SK-N-SH treated with all-trans-retinoic acid at 6 μM for 48 hours (cell line): ENCODE measurements around the gene SLC5A5.

Experiments used
- ATAC-seq: fragments of 200-7000 bp; cut with Tn5 transposase; 3 replicates; pipeline ENCODE4 v1.9.1; 2020; ENCODE audit warnings: mild to moderate bottlenecking, moderate library complexity
- BACH2 ChIP-seq: fragments of 250-450 bp; sonication (Bioruptor Pico); IDR thresholded peaks from 2 replicates; pipeline ENCODE4 v1.9.0; 2021; ENCODE audit warnings: mild to moderate bottlenecking, borderline replicate concordance
- CSDC2 ChIP-seq: fragments of 250-450 bp; sonication (Bioruptor Pico); IDR thresholded peaks from 2 replicates; pipeline ENCODE4 v1.5.0; 2020; ENCODE audit warnings: mild to moderate bottlenecking, moderate library complexity
- GLIS3 ChIP-seq: fragments of 250-450 bp; sonication (Bioruptor Pico); IDR thresholded peaks from 2 replicates; pipeline ENCODE4 v1.5.0; 2020; ENCODE audit warnings: mild to moderate bottlenecking, moderate library complexity
- ISL1 ChIP-seq: fragments of 250-450 bp; sonication (Bioruptor Pico); IDR thresholded peaks from 2 replicates; pipeline ENCODE4 v2.1.2; 2022; ENCODE audit warnings: mild to moderate bottlenecking, moderate library complexity
- OSR1 ChIP-seq: fragments of 250-450 bp; sonication (Bioruptor Pico); IDR thresholded peaks from 2 replicates; pipeline ENCODE4 v1.8.0; 2022; ENCODE audit warnings: moderate library complexity, mild to moderate bottlenecking, inconsistent platforms
- PPARA ChIP-seq: fragments of 250-450 bp; sonication (Bioruptor Pico); IDR thresholded peaks from 2 replicates; pipeline ENCODE4 v1.5.0; 2020; ENCODE audit warnings: mild to moderate bottlenecking, borderline replicate concordance
- RARB ChIP-seq: fragments of 250-450 bp; sonication (Bioruptor Pico); IDR thresholded peaks from 2 replicates; pipeline ENCODE4 v1.8.0; 2021; ENCODE audit warnings: mild to moderate bottlenecking, moderate library complexity
- SNAI2 ChIP-seq: fragments of 250-450 bp; sonication (Bioruptor Pico); IDR thresholded peaks from 2 replicates; pipeline ENCODE4 v1.5.0; 2020; ENCODE audit warnings: mild to moderate bottlenecking, moderate library complexity
- TOX ChIP-seq: fragments of 250-450 bp; sonication (Bioruptor Pico); IDR thresholded peaks from 2 replicates; pipeline ENCODE4 v1.8.0; 2021; ENCODE audit warnings: mild to moderate bottlenecking, moderate library complexity, borderline replicate concordance
- ZC3H10 ChIP-seq: fragments of 250-450 bp; sonication (Bioruptor Pico); IDR thresholded peaks from 2 replicates; pipeline ENCODE4 v1.5.1; 2021; ENCODE audit warnings: mild to moderate bottlenecking, moderate library complexity
- ZFP3 ChIP-seq: fragments of 250-450 bp; sonication (Bioruptor Pico); IDR thresholded peaks from 2 replicates; pipeline ENCODE4 v1.5.0; 2020; ENCODE audit warnings: mild to moderate bottlenecking, moderate library complexity
- ZFP30 ChIP-seq: fragments of 450-650 bp; formaldehyde crosslinking; IDR thresholded peaks from 2 replicates; pipeline ENCODE4 v1.5.0; 2022; ENCODE audit warnings: mild to moderate bottlenecking, moderate library complexity
- ZNF565 ChIP-seq: fragments of 450-650 bp; formaldehyde crosslinking; conservative IDR thresholded peaks from 2 replicates; pipeline ENCODE4 v1.5.0; 2020; ENCODE audit warnings: low read depth, mild to moderate bottlenecking, moderate library complexity
- ZNF70 ChIP-seq: fragments of 450-650 bp; formaldehyde crosslinking; IDR thresholded peaks from 2 replicates; pipeline ENCODE4 v1.5.0; 2020; ENCODE audit warnings: mild to moderate bottlenecking, moderate library complexity
- ZNF8 ChIP-seq: fragments of 450-650 bp; formaldehyde crosslinking; IDR thresholded peaks from 2 replicates; pipeline ENCODE4 v1.5.0; 2020; ENCODE audit warnings: mild to moderate bottlenecking, moderate library complexity
- TF ChIP-seq, protein P1 (sequence below): fragments of 250-450 bp; sonication (Bioruptor Pico); IDR thresholded peaks from 2 replicates; pipeline ENCODE4 v1.8.0; 2020; ENCODE audit warnings: mild to moderate bottlenecking, moderate library complexity, borderline replicate concordance
- TF ChIP-seq, protein P2 (sequence below): fragments of 250-450 bp; sonication (Bioruptor Pico); IDR thresholded peaks from 2 replicates; pipeline ENCODE4 v1.5.1; 2020; ENCODE audit warnings: low read depth, mild to moderate bottlenecking, moderate library complexity
- TF ChIP-seq, protein P3 (sequence below): fragments of 250-450 bp; sonication (Bioruptor Pico); IDR thresholded peaks from 2 replicates; pipeline ENCODE4 v1.5.0; 2020; ENCODE audit warnings: mild to moderate bottlenecking, moderate library complexity
- TF ChIP-seq, protein P4 (sequence below): fragments of 250-450 bp; sonication (Bioruptor Pico); IDR thresholded peaks from 2 replicates; pipeline ENCODE4 v1.8.0; 2021; ENCODE audit warnings: low read depth, mild to moderate bottlenecking, moderate library complexity, borderline replicate concordance

SLC5A5 gene

DNA sequence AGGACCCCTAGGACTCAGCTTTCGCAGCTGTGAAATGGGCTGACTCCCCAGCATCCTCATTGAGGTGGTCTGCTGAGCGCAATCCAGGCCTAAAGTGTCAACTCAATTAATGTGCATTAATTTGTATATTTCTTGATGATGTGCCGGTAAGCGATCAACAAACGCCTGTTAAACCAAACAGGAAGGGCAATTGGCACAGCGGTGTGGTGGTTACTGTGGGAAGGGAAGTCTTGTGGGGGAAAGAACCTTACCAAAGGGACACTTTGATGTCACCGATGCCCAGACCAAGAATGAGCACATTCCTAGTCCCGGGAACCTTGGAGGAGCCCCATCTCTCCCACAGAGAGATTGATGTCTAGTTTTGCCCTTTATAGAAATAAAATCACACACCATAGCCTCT is 25.6 kb upstream of the SLC5A5 start (continued):
- TF ChIP-seq, protein P1, sequence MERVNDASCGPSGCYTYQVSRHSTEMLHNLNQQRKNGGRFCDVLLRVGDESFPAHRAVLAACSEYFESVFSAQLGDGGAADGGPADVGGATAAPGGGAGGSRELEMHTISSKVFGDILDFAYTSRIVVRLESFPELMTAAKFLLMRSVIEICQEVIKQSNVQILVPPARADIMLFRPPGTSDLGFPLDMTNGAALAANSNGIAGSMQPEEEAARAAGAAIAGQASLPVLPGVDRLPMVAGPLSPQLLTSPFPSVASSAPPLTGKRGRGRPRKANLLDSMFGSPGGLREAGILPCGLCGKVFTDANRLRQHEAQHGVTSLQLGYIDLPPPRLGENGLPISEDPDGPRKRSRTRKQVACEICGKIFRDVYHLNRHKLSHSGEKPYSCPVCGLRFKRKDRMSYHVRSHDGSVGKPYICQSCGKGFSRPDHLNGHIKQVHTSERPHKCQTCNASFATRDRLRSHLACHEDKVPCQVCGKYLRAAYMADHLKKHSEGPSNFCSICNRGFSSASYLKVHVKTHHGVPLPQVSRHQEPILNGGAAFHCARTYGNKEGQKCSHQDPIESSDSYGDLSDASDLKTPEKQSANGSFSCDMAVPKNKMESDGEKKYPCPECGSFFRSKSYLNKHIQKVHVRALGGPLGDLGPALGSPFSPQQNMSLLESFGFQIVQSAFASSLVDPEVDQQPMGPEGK (CRISPR knock-in tag) = no peak
- TF ChIP-seq ZNF70 = no peak
- TF ChIP-seq, protein P2, sequence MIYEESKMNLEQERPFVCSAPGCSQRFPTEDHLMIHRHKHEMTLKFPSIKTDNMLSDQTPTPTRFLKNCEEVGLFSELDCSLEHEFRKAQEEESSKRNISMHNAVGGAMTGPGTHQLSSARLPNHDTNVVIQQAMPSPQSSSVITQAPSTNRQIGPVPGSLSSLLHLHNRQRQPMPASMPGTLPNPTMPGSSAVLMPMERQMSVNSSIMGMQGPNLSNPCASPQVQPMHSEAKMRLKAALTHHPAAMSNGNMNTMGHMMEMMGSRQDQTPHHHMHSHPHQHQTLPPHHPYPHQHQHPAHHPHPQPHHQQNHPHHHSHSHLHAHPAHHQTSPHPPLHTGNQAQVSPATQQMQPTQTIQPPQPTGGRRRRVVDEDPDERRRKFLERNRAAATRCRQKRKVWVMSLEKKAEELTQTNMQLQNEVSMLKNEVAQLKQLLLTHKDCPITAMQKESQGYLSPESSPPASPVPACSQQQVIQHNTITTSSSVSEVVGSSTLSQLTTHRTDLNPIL (CRISPR knock-in tag) = no peak
- TF ChIP-seq, protein P3, sequence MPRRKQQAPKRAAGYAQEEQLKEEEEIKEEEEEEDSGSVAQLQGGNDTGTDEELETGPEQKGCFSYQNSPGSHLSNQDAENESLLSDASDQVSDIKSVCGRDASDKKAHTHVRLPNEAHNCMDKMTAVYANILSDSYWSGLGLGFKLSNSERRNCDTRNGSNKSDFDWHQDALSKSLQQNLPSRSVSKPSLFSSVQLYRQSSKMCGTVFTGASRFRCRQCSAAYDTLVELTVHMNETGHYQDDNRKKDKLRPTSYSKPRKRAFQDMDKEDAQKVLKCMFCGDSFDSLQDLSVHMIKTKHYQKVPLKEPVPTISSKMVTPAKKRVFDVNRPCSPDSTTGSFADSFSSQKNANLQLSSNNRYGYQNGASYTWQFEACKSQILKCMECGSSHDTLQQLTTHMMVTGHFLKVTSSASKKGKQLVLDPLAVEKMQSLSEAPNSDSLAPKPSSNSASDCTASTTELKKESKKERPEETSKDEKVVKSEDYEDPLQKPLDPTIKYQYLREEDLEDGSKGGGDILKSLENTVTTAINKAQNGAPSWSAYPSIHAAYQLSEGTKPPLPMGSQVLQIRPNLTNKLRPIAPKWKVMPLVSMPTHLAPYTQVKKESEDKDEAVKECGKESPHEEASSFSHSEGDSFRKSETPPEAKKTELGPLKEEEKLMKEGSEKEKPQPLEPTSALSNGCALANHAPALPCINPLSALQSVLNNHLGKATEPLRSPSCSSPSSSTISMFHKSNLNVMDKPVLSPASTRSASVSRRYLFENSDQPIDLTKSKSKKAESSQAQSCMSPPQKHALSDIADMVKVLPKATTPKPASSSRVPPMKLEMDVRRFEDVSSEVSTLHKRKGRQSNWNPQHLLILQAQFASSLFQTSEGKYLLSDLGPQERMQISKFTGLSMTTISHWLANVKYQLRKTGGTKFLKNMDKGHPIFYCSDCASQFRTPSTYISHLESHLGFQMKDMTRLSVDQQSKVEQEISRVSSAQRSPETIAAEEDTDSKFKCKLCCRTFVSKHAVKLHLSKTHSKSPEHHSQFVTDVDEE (CRISPR knock-in tag) = no peak
- no peak for TF ChIP-seq ZNF8 (CRISPR knock-in tag)
- no peak for TF ChIP-seq CSDC2 (CRISPR knock-in tag)
- no peak for TF ChIP-seq GLIS3 (CRISPR knock-in tag)

DNA sequence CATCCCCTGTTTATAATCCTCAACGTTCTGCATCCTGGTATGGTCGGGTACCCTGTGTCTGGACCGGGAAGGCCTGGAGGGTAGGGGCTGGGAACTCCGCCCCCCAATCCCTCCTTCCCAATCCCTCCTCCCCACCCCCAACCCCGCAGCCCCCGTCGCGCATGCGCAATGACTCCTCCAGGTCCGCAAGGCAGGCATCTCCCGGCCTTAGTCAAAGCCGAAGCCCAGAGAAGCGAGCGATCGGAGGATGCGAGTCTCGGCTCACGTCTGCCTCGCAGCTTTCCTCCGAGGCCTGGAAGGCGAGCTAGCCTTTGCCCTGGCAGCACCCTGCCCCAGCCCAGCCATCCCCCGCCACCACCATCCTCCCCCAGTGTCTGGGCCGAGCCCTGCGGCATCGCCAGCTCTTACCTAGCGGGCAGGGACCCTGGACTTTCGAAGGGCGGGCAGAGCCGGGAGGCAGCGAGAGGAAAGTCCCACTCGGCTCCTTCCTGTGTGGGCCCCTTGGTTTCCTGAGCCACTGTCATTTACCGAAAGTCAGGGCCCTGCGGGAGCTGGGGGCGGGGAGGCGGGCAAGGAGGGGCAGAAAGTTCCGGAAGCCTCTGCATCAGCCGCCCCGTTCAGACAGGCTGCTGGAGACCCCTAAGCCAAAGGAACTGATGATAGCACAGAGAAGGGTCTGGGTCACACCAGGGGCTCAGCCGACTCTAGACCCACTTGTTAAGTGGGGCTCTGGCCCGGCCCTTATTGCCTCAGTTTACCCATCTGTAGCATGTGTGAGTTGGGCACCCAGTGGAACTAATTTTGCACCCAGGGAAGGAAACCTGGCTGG is 24.0 kb upstream of the SLC5A5 start, which contains the start of gene JAK3:
Gene JAK3, minus strand, starts transcription at position 445 of the 829 bp plus-strand sequence. CDS start 3,565 bp downstream, outside the sequence.
- ATAC-seq = peak; percentile 15; the same call in 1 of the 3 replicates
- TF ChIP-seq ZFP30 = no peak
- TF ChIP-seq, protein P2 (CRISPR knock-in tag) = no peak
- TF ChIP-seq GLIS3 (CRISPR knock-in tag) = no peak
- TF ChIP-seq, protein P4, sequence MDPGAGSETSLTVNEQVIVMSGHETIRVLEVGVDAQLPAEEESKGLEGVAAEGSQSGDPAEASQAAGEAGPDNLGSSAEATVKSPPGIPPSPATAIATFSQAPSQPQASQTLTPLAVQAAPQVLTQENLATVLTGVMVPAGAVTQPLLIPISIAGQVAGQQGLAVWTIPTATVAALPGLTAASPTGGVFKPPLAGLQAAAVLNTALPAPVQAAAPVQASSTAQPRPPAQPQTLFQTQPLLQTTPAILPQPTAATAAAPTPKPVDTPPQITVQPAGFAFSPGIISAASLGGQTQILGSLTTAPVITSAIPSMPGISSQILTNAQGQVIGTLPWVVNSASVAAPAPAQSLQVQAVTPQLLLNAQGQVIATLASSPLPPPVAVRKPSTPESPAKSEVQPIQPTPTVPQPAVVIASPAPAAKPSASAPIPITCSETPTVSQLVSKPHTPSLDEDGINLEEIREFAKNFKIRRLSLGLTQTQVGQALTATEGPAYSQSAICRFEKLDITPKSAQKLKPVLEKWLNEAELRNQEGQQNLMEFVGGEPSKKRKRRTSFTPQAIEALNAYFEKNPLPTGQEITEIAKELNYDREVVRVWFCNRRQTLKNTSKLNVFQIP (CRISPR knock-in tag) = no peak
- TF ChIP-seq RARB = no peak
- TF ChIP-seq TOX (CRISPR knock-in tag) = no peak
- TF ChIP-seq OSR1 (CRISPR knock-in tag) = no peak
- peak; percentile 72; the same call in 1 of the 2 replicates for TF ChIP-seq ZNF70
- TF ChIP-seq ISL1 (CRISPR knock-in tag) = no peak

DNA sequence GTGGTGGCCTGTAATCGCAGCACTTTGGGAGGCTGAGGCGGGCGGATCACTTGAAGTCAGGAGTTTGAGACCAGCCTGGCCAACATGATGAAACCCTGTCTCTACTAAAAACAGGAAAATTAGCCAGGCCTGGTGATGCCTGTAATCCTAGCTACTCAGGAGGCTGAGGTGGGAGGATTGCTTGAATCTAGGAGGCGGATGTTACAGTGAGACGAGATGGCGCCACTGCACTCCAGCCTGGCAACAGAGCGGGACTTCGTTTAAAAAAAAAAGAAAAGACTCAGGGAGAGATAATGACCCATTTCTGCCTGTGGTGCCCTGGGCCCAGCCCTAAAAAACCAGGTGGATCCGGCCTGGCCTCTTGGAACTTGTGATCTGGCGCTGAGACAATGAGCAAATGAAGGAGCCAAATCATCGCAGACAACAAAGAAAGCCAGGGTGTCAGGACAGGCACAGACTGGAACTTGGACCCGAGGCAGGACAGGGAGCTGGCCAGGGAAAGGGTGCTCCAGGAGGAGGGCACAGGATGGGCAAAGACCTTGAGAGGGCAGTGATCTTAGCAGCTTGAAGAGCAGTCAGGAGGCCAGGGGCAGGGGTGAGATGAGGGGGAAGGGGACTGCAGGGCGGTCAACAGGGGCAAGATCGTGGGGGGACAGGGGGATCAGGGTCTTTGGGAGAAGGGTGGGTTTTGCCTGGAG is 23.0 kb upstream of the SLC5A5 start:
- ATAC-seq = no peak
- TF ChIP-seq, protein P4 (CRISPR knock-in tag) = no peak
- TF ChIP-seq CSDC2 (CRISPR knock-in tag) = no peak
- TF ChIP-seq, protein P3 (CRISPR knock-in tag) = no peak
- TF ChIP-seq PPARA (CRISPR knock-in tag) = no peak
- TF ChIP-seq ISL1 (CRISPR knock-in tag) = no peak
- no peak for TF ChIP-seq ZNF565 (CRISPR knock-in tag)
- no peak for TF ChIP-seq SNAI2 (CRISPR knock-in tag)
- TF ChIP-seq ZC3H10 = no peak
- TF ChIP-seq RARB = no peak
- TF ChIP-seq OSR1 (CRISPR knock-in tag) = no peak
- TF ChIP-seq ZNF8 (CRISPR knock-in tag) = no peak
- TF ChIP-seq BACH2 = no peak
- TF ChIP-seq ZFP3 (CRISPR knock-in tag) = no peak
